Measurements from ENCODE around the gene C4orf50. TPM values are rescaled to one million over a fixed set of nuclear protein-coding genes. Genes with fewer than 3 reads are reported as not detected.

Gene C4orf50
- polyA plus RNA-seq, 2 donors = under 0.01 to 0.02 TPM

- Histone ChIP-seq H3K4me1 (ENCODE audit: control insufficient read depth in 2 of 2, insufficient read depth in 2 of 2, low read length in 1 of 2) (no peaks in the 10 kb centered on the region), H3K4me3 (ENCODE audit: low read depth in 1 of 2, low read length in 2 of 2) (no peak overlapping the region), H3K9me3 (ENCODE audit: control insufficient read depth in 2 of 2, insufficient read depth in 1 of 2, low read depth in 1 of 2, low read length in 1 of 2) (no peaks in the 10 kb centered on the region), H3K27ac (ENCODE audit: low read depth in 2 of 2, low read length in 1 of 2) (no peak overlapping the region), H3K36me3 (ENCODE audit: control insufficient read depth in 2 of 2, insufficient read depth in 2 of 2, low read length in 1 of 2) (no peaks in the 10 kb centered on the region), H3K27me3 (ENCODE audit: control insufficient read depth in 1 of 2, insufficient read depth in 2 of 2, low read length in 2 of 2) (no peaks in the 10 kb centered on the region)
- 85 to 86% methylated on average over 14 of the region's 14 CpGs for WGBS, 2 donors
Measured at GRCh38 chr4:6046526-6047129, 28.4 kb upstream of the C4orf50 start.

- WGBS, 2 donors = 36 to 43% methylated on average over 9 of the region's 9 CpGs
- Histone ChIP-seq H3K4me3 (ENCODE audit: low read depth in 1 of 2, low read length in 2 of 2) (no peak overlapping the region), H3K27me3 (ENCODE audit: control insufficient read depth in 1 of 2, insufficient read depth in 2 of 2, low read length in 2 of 2) (no peaks in the 10 kb centered on the region), H3K36me3 (ENCODE audit: control insufficient read depth in 2 of 2, insufficient read depth in 2 of 2, low read length in 1 of 2) (no peaks in the 10 kb centered on the region), H3K4me1 (ENCODE audit: control insufficient read depth in 2 of 2, insufficient read depth in 2 of 2, low read length in 1 of 2) (no peaks in the 10 kb centered on the region), H3K9me3 (ENCODE audit: control insufficient read depth in 2 of 2, insufficient read depth in 1 of 2, low read depth in 1 of 2, low read length in 1 of 2) (no peaks in the 10 kb centered on the region), H3K27ac (ENCODE audit: low read depth in 2 of 2, low read length in 1 of 2) (no peak overlapping the region)
Measured at GRCh38 chr4:6044805-6045204, 26.6 kb upstream of the C4orf50 start.

GRCh38 chr4:6044276-6044675 lies 26.0 kb upstream of the C4orf50 start:
- Histone ChIP-seq H3K9me3 (ENCODE audit: control insufficient read depth in 2 of 2, insufficient read depth in 1 of 2, low read depth in 1 of 2, low read length in 1 of 2) (no peaks in the 10 kb centered on the region), H3K27ac (ENCODE audit: low read depth in 2 of 2, low read length in 1 of 2) (no peak overlapping the region), H3K4me1 (ENCODE audit: control insufficient read depth in 2 of 2, insufficient read depth in 2 of 2, low read length in 1 of 2) (no peaks in the 10 kb centered on the region), H3K36me3 (ENCODE audit: control insufficient read depth in 2 of 2, insufficient read depth in 2 of 2, low read length in 1 of 2) (no peaks in the 10 kb centered on the region), H3K27me3 (ENCODE audit: control insufficient read depth in 1 of 2, insufficient read depth in 2 of 2, low read length in 2 of 2) (no peaks in the 10 kb centered on the region), H3K4me3 (ENCODE audit: low read depth in 1 of 2, low read length in 2 of 2) (no peak overlapping the region)
- WGBS, 2 donors = 45 to 56% methylated on average over 9 of the region's 9 CpGs

GRCh38 chr4:6043843-6044242 lies 25.6 kb upstream of the C4orf50 start:
- Histone ChIP-seq H3K4me1 (ENCODE audit: control insufficient read depth in 2 of 2, insufficient read depth in 2 of 2, low read length in 1 of 2) (no peaks in the 10 kb centered on the region), H3K9me3 (ENCODE audit: control insufficient read depth in 2 of 2, insufficient read depth in 1 of 2, low read depth in 1 of 2, low read length in 1 of 2) (no peaks in the 10 kb centered on the region), H3K36me3 (ENCODE audit: control insufficient read depth in 2 of 2, insufficient read depth in 2 of 2, low read length in 1 of 2) (no peaks in the 10 kb centered on the region), H3K27ac (ENCODE audit: low read depth in 2 of 2, low read length in 1 of 2) (no peak overlapping the region), H3K4me3 (ENCODE audit: low read depth in 1 of 2, low read length in 2 of 2) (no peak overlapping the region), H3K27me3 (ENCODE audit: control insufficient read depth in 1 of 2, insufficient read depth in 2 of 2, low read length in 2 of 2) (no peaks in the 10 kb centered on the region)
- WGBS, 2 donors = 66 to 82% methylated on average over 7 of the region's 7 CpGs

GRCh38 chr4:6043188-6043587 lies 25.0 kb upstream of the C4orf50 start:
- Histone ChIP-seq H3K4me1 (ENCODE audit: control insufficient read depth in 2 of 2, insufficient read depth in 2 of 2, low read length in 1 of 2) (no peaks in the 10 kb centered on the region), H3K36me3 (ENCODE audit: control insufficient read depth in 2 of 2, insufficient read depth in 2 of 2, low read length in 1 of 2) (no peaks in the 10 kb centered on the region), H3K27me3 (ENCODE audit: control insufficient read depth in 1 of 2, insufficient read depth in 2 of 2, low read length in 2 of 2) (no peaks in the 10 kb centered on the region), H3K27ac (ENCODE audit: low read depth in 2 of 2, low read length in 1 of 2) (no peak overlapping the region), H3K4me3 (ENCODE audit: low read depth in 1 of 2, low read length in 2 of 2) (no peak overlapping the region), H3K9me3 (ENCODE audit: control insufficient read depth in 2 of 2, insufficient read depth in 1 of 2, low read depth in 1 of 2, low read length in 1 of 2) (no peaks in the 10 kb centered on the region)
- 65 to 81% methylated on average over 13 of the region's 13 CpGs for WGBS, 2 donors

GRCh38 chr4:6042293-6043063 lies 24.2 kb upstream of the C4orf50 start:
- Histone ChIP-seq H3K9me3 (ENCODE audit: control insufficient read depth in 2 of 2, insufficient read depth in 1 of 2, low read depth in 1 of 2, low read length in 1 of 2) (no peaks in the 10 kb centered on the region), H3K27ac (ENCODE audit: low read depth in 2 of 2, low read length in 1 of 2) (no peak overlapping the region), H3K4me3 (ENCODE audit: low read depth in 1 of 2, low read length in 2 of 2) (no peak overlapping the region), H3K4me1 (ENCODE audit: control insufficient read depth in 2 of 2, insufficient read depth in 2 of 2, low read length in 1 of 2) (no peaks in the 10 kb centered on the region), H3K27me3 (ENCODE audit: control insufficient read depth in 1 of 2, insufficient read depth in 2 of 2, low read length in 2 of 2) (no peaks in the 10 kb centered on the region), H3K36me3 (ENCODE audit: control insufficient read depth in 2 of 2, insufficient read depth in 2 of 2, low read length in 1 of 2) (no peaks in the 10 kb centered on the region)
- WGBS, 2 donors = 77 to 80% methylated on average over 21 of the region's 21 CpGs

GRCh38 chr4:6041800-6042199 lies 23.6 kb upstream of the C4orf50 start:
- no peaks in the 10 kb centered on the region for H3K36me3 ChIP-seq (ENCODE audit: control insufficient read depth in 2 of 2, insufficient read depth in 2 of 2, low read length in 1 of 2)
- WGBS, 2 donors = 76 to 85% methylated on average over 5 of the region's 5 CpGs
- no peaks in the 10 kb centered on the region for H3K27me3 ChIP-seq (ENCODE audit: control insufficient read depth in 1 of 2, insufficient read depth in 2 of 2, low read length in 2 of 2)

GRCh38 chr4:6038711-6039110 lies 20.5 kb upstream of the C4orf50 start:
- Histone ChIP-seq H3K4me1 (ENCODE audit: control insufficient read depth in 2 of 2, insufficient read depth in 2 of 2, low read length in 1 of 2) (no peaks in the 10 kb centered on the region), H3K4me3 (ENCODE audit: low read depth in 1 of 2, low read length in 2 of 2) (no peak overlapping the region), H3K9me3 (ENCODE audit: control insufficient read depth in 2 of 2, insufficient read depth in 1 of 2, low read depth in 1 of 2, low read length in 1 of 2) (no peaks in the 10 kb centered on the region), H3K27ac (ENCODE audit: low read depth in 2 of 2, low read length in 1 of 2) (no peak overlapping the region), H3K36me3 (ENCODE audit: control insufficient read depth in 2 of 2, insufficient read depth in 2 of 2, low read length in 1 of 2) (no peaks in the 10 kb centered on the region), H3K27me3 (ENCODE audit: control insufficient read depth in 1 of 2, insufficient read depth in 2 of 2, low read length in 2 of 2) (no peaks in the 10 kb centered on the region)
- WGBS, 2 donors = 70 to 76% methylated on average over 8 of the region's 8 CpGs

More at GRCh38 chr4:6041800-6042199, 23.6 kb upstream of the C4orf50 start:
- no peak overlapping the region for H3K27ac ChIP-seq (ENCODE audit: low read depth in 2 of 2, low read length in 1 of 2)
- no peak overlapping the region for H3K4me3 ChIP-seq (ENCODE audit: low read depth in 1 of 2, low read length in 2 of 2)
- no peaks in the 10 kb centered on the region for H3K9me3 ChIP-seq (ENCODE audit: control insufficient read depth in 2 of 2, insufficient read depth in 1 of 2, low read depth in 1 of 2, low read length in 1 of 2)
- no peaks in the 10 kb centered on the region for H3K4me1 ChIP-seq (ENCODE audit: control insufficient read depth in 2 of 2, insufficient read depth in 2 of 2, low read length in 1 of 2)

GRCh38 chr4:6035786-6036185 lies 17.6 kb upstream of the C4orf50 start:
- H3K36me3 ChIP-seq (ENCODE audit: control insufficient read depth in 2 of 2, insufficient read depth in 2 of 2, low read length in 1 of 2) = no peaks in the 10 kb centered on the region
- peaks cover 0 to 8% of the 10 kb centered on the region in 2 donors for H3K4me1 ChIP-seq (ENCODE audit: control insufficient read depth in 2 of 2, insufficient read depth in 2 of 2, low read length in 1 of 2)
- no peak overlapping the region for H3K27ac ChIP-seq (ENCODE audit: low read depth in 2 of 2, low read length in 1 of 2)
- no peaks in the 10 kb centered on the region for H3K9me3 ChIP-seq (ENCODE audit: control insufficient read depth in 2 of 2, insufficient read depth in 1 of 2, low read depth in 1 of 2, low read length in 1 of 2)
- WGBS, 2 donors = 89 to 90% methylated on average over 16 of the region's 16 CpGs
- no peaks in the 10 kb centered on the region for H3K27me3 ChIP-seq (ENCODE audit: control insufficient read depth in 1 of 2, insufficient read depth in 2 of 2, low read length in 2 of 2)
- H3K4me3 ChIP-seq (ENCODE audit: low read depth in 1 of 2, low read length in 2 of 2) = no peak overlapping the region

- H3K4me1 ChIP-seq (ENCODE audit: control insufficient read depth in 2 of 2, insufficient read depth in 2 of 2, low read length in 1 of 2) = peaks cover 0 to 12% of the 10 kb centered on the region in 2 donors
- WGBS, 2 donors = 56 to 68% methylated on average over 4 of the region's 4 CpGs
- no peak overlapping the region for H3K4me3 ChIP-seq (ENCODE audit: low read depth in 1 of 2, low read length in 2 of 2)
- no peak overlapping the region for H3K27ac ChIP-seq (ENCODE audit: low read depth in 2 of 2, low read length in 1 of 2)
- H3K27me3 ChIP-seq (ENCODE audit: control insufficient read depth in 1 of 2, insufficient read depth in 2 of 2, low read length in 2 of 2) = no peaks in the 10 kb centered on the region
- H3K9me3 ChIP-seq (ENCODE audit: control insufficient read depth in 2 of 2, insufficient read depth in 1 of 2, low read depth in 1 of 2, low read length in 1 of 2) = no peaks in the 10 kb centered on the region
- no peaks in the 10 kb centered on the region for H3K36me3 ChIP-seq (ENCODE audit: control insufficient read depth in 2 of 2, insufficient read depth in 2 of 2, low read length in 1 of 2)
Measured at GRCh38 chr4:6033381-6033780, 15.2 kb upstream of the C4orf50 start.

Measured in esophagus (tissue), 2 donors.